Coronary artery (tissue), 2 donors: Measurements from ENCODE around the gene CFAP410.

Experiments used
- DNase-seq: peaks from one replicate; pipeline ENCODE4 v3.0.0-alpha.2; 2017; ENCODE audit warnings: low spot score
- H3K27ac ChIP-seq, 2 donors: fragments of 200-600 bp; sonication (generic); one replicate each; pipeline ENCODE4 v1.5.1; 2016 to 2019
- H3K4me3 ChIP-seq: fragments of 200-600 bp; sonication (generic); 2 replicates; pipeline ENCODE4 v1.5.1; 2016; ENCODE audit warnings: mild to moderate bottlenecking, moderate library complexity
- CTCF ChIP-seq: fragments of 200-600 bp; sonication (generic); IDR thresholded peaks from one replicate; pipeline ENCODE4 v1.5.1; 2019; ENCODE audit warnings: antibody characterized with exemption

Gene CFAP410

GRCh38 chr21:44291936-44292811 is 47.0 kb downstream of the CFAP410 start:
- no peak for DNase-seq
- no peak for TF ChIP-seq CTCF
- Histone ChIP-seq H3K27ac (no peak overlapping the region), H3K4me3 (no peak overlapping the region)

GRCh38 chr21:44291078-44291935 is 47.9 kb downstream of the CFAP410 start:
- no peak for TF ChIP-seq CTCF
- DNase-seq = no peak

GRCh38 chr21:44290327-44291077 is 48.7 kb downstream of the CFAP410 start:
- no peak overlapping the region for H3K4me3 ChIP-seq
- DNase-seq = no peak
- TF ChIP-seq CTCF = no peak
- H3K27ac ChIP-seq = no peak overlapping the region

More at GRCh38 chr21:44291078-44291935, 47.9 kb downstream of the CFAP410 start:
- no peak overlapping the region for H3K27ac ChIP-seq
- H3K4me3 ChIP-seq = no peak overlapping the region

GRCh38 chr21:44289381-44290010 is 49.7 kb downstream of the CFAP410 start:
- Histone ChIP-seq H3K4me3 (no peak overlapping the region), H3K27ac (no peak overlapping the region)
- DNase-seq = no peak
- TF ChIP-seq CTCF = no peak

GRCh38 chr21:44288251-44289110 is 50.7 kb downstream of the CFAP410 start:
- DNase-seq = no peak
- TF ChIP-seq CTCF = no peak
- Histone ChIP-seq H3K27ac (no peak overlapping the region), H3K4me3 (no peak overlapping the region)
